ENCODE measurements around the gene NTSR2.

DNA sequence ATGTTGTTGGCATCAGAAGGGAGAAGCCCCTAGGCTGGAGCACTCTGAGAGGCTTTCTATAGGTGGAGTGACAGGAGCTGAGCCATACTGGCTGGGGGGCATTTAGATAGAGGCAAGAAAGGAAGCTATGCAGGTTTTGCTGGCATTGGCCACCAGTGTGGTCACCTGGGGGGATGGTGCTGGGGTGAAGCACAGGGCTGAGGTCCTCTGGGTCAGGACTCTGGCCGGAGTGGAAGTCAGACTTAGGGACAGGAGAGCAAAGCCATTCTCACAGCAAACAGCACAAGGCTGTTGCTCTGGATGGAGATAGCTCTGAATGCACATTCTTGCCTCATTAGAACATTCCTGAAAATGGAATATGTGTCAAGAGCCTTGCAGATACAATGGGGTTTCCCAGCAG, 47.4 kb downstream of the NTSR2 start:
- TF ChIP-seq, protein P1, sequence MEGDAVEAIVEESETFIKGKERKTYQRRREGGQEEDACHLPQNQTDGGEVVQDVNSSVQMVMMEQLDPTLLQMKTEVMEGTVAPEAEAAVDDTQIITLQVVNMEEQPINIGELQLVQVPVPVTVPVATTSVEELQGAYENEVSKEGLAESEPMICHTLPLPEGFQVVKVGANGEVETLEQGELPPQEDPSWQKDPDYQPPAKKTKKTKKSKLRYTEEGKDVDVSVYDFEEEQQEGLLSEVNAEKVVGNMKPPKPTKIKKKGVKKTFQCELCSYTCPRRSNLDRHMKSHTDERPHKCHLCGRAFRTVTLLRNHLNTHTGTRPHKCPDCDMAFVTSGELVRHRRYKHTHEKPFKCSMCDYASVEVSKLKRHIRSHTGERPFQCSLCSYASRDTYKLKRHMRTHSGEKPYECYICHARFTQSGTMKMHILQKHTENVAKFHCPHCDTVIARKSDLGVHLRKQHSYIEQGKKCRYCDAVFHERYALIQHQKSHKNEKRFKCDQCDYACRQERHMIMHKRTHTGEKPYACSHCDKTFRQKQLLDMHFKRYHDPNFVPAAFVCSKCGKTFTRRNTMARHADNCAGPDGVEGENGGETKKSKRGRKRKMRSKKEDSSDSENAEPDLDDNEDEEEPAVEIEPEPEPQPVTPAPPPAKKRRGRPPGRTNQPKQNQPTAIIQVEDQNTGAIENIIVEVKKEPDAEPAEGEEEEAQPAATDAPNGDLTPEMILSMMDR (IDR thresholded peaks at IDR 0.05): no peak
- no peak for TF ChIP-seq POLR2A (IDR thresholded peaks at IDR 0.05)

Data from right lobe of liver (tissue), 4 donors.